GM12878 (cell line): ENCODE measurements around the gene GSC2. TPM values are rescaled to one million over a fixed set of nuclear protein-coding genes. Genes with fewer than 3 reads are reported as not detected.

Source experiments
- ATAC-seq: fragments of 200-7000 bp; cut with Tn5 transposase; 3 replicates; pipeline ENCODE4 v1.9.1; 2020; ENCODE audit warnings: mild to moderate bottlenecking, moderate library complexity
- BruUV-seq: library from RNA; stranded (reverse); fragments of 400-500 nt; replicated peaks from 2 replicates; lab custom pipeline; 2021; lab: Mats Ljungman, UMichigan
- CTCF ChIA-PET: fragments of 300-600 bp; sonication (Branson Sonifier 250); formaldehyde crosslinking; extraction: SDS; loops from one replicate; lab custom pipeline; 2021; ENCODE audit warnings: inconsistent platforms; lab: Yijun Ruan, JAX
- POLR2A ChIA-PET: fragments of 350-600 bp; formaldehyde crosslinking; extraction: SDS; loops from one replicate; lab custom pipeline; 2021; ENCODE audit warnings: inconsistent platforms; lab: Charles Lee
- RAD21 ChIA-PET: fragments of 300-600 bp; sonication (Branson Sonifier 250); formaldehyde crosslinking; loops from one replicate; lab custom pipeline; 2023; ENCODE audit warnings: antibody characterized with exemption; ENCODE audit not compliant: unreplicated experiment; lab: Charles Lee
- SMC1A ChIA-PET: fragments of 300-600 bp; sonication (Branson Sonifier 250); formaldehyde crosslinking; loops from one replicate; lab custom pipeline; 2023; ENCODE audit not compliant: unreplicated experiment, uncharacterized antibody; lab: Charles Lee
- DNase-seq: peaks from one replicate; pipeline ENCODE4 v3.0.0-alpha.2; 2011; ENCODE audit warnings: low read depth, low spot score
- FAIRE-seq: peaks from 3 replicates; lab custom pipeline; 2011; peaks lifted over from hg19 to GRCh38; lab: Jason Lieb, UNC
- H2AFZ ChIP-seq: 2 replicates; pipeline ENCODE4 v1.6.0; 2011; ENCODE audit warnings: low read depth, low read length, control low read depth; ENCODE audit not compliant: control insufficient read depth
- H3K27ac ChIP-seq: 2 replicates; pipeline ENCODE4 v1.5.1; 2011; ENCODE audit warnings: control low read depth; ENCODE audit not compliant: control insufficient read depth, insufficient read depth
- H3K27me3 ChIP-seq, 2 experiments: replicated peaks in 1 of 2; 2 replicates each; pipeline versions ENCODE4 v1.6.0 to v1.6.1; 2011; ENCODE audit warnings: low read length in 1 of 2; ENCODE audit not compliant: control insufficient read depth in 2 of 2, insufficient read depth in 2 of 2
- H3K36me3 ChIP-seq, 2 experiments: 2 replicates each; pipeline ENCODE4 v1.5.1; 2011; ENCODE audit warnings: low read length in 1 of 2; ENCODE audit not compliant: control insufficient read depth in 2 of 2, insufficient read depth in 2 of 2
- H3K4me1 ChIP-seq: 2 replicates; pipeline ENCODE4 v1.6.1; 2011; ENCODE audit warnings: mild to moderate bottlenecking, low read length, moderate library complexity, mixed read lengths; ENCODE audit not compliant: control insufficient read depth, insufficient read depth
- H3K4me2 ChIP-seq: 2 replicates; pipeline ENCODE4 v1.6.0; 2011; ENCODE audit warnings: control low read depth; ENCODE audit not compliant: control insufficient read depth, insufficient read depth
- H3K4me3 ChIP-seq: fragments of 200-600 bp; sonication (generic); 2 replicates; pipeline ENCODE4 v1.5.1; 2016
- H3K79me2 ChIP-seq: 2 replicates; pipeline ENCODE4 v1.6.0; 2011; ENCODE audit warnings: low read length; ENCODE audit not compliant: control insufficient read depth, insufficient read depth
- H3K9ac ChIP-seq: 2 replicates; pipeline ENCODE4 v1.8.0; 2011; ENCODE audit warnings: low read length, control low read depth, mixed read lengths; ENCODE audit not compliant: control insufficient read depth, insufficient read depth
- H3K9me3 ChIP-seq: replicated peaks from 3 replicates; pipeline ENCODE4 v1.5.1; 2011; ENCODE audit warnings: mild to moderate bottlenecking, low read length; ENCODE audit not compliant: control insufficient read depth, insufficient read depth
- H4K20me1 ChIP-seq: 2 replicates; pipeline ENCODE4 v1.6.0; 2011; ENCODE audit not compliant: control insufficient read depth, insufficient read depth
- BHLHE40 ChIP-seq, 2 experiments: fragments of 450-650 bp in 1 of 2; IDR thresholded peaks; 2 replicates each; pipeline ENCODE4 v1.6.1; 2011 to 2017; ENCODE audit warnings: low read depth in 2 of 2, borderline replicate concordance in 1 of 2, improper control_type of control experiment in 1 of 2, low read length in 1 of 2, mild to moderate bottlenecking in 1 of 2
- CREM ChIP-seq: IDR thresholded peaks from 2 replicates; pipeline ENCODE4 v1.6.1; 2014; ENCODE audit warnings: antibody characterized with exemption, low read depth
- ETV6 ChIP-seq, 2 experiments: fragments of 450-650 bp in 1 of 2; IDR thresholded peaks in 1 of 2; conservative IDR thresholded peaks in 1 of 2; 2 replicates each; pipeline ENCODE4 v1.6.1; 2014; ENCODE audit warnings: antibody characterized with exemption in 1 of 2, borderline replicate concordance in 1 of 2, low read depth in 1 of 2, mild to moderate bottlenecking in 1 of 2, moderate library complexity in 1 of 2
- FOXM1 ChIP-seq: IDR thresholded peaks from 2 replicates; pipeline ENCODE4 v1.6.1; 2012; ENCODE audit warnings: low read depth, mild to moderate bottlenecking, inconsistent platforms, low read length, moderate library complexity
- NR2F1 ChIP-seq: fragments of 450-650 bp; conservative IDR thresholded peaks from 2 replicates; pipeline ENCODE4 v1.6.1; 2017; ENCODE audit warnings: mild to moderate bottlenecking
- POLR2A ChIP-seq: IDR thresholded peaks from 2 replicates; pipeline ENCODE4 v1.6.1; 2011; ENCODE audit warnings: low read depth, mild to moderate bottlenecking, low read length
- POLR2AphosphoS2 ChIP-seq: IDR thresholded peaks from 2 replicates; pipeline ENCODE4 v1.6.1; 2011; ENCODE audit warnings: low read depth, mild to moderate bottlenecking, low read length, improper control_type of control experiment, moderate library complexity
- POU2F2 ChIP-seq: IDR thresholded peaks from 3 replicates; pipeline ENCODE4 v1.6.1; 2011; ENCODE audit warnings: low read depth, mild to moderate bottlenecking, low read length, borderline replicate concordance
- RAD21 ChIP-seq: IDR thresholded peaks from 2 replicates; pipeline ENCODE4 v1.6.1; 2011; ENCODE audit warnings: mild to moderate bottlenecking, low read depth, low read length, moderate library complexity; ENCODE audit not compliant: insufficient read depth
- RUNX3 ChIP-seq: IDR thresholded peaks from 2 replicates; pipeline ENCODE4 v1.6.1; 2012; ENCODE audit warnings: low read length, inconsistent platforms
- TCF7 ChIP-seq: IDR thresholded peaks from 2 replicates; pipeline ENCODE4 v1.6.1; 2014; ENCODE audit warnings: antibody characterized with exemption, borderline replicate concordance
- YBX1 ChIP-seq: fragments of 450-650 bp; IDR thresholded peaks from 2 replicates; pipeline ENCODE4 v1.6.1; 2016; ENCODE audit warnings: antibody characterized with exemption
- WGBS: methylation state at CpG from one replicate; pipeline ENCODE4 v1.1.6; 2016; ENCODE audit warnings: low lambda C conversion rate; ENCODE audit not compliant: insufficient replicate concordance, insufficient coverage; ENCODE audit errors: missing lambda C conversion rate; 5-methylcytosine and 5-hydroxymethylcytosine counted together
- in situ Hi-C: fragments of 300-500 bp; cut with MboI; formaldehyde crosslinking; loops from 9 replicates; pipeline ENCODE4 v1.14.3; 2018; ENCODE audit warnings: mixed read lengths
- intact Hi-C: fragments of 100-400 bp; cut with micrococcal nuclease; formaldehyde crosslinking; loops from one replicate; pipeline ENCODE4 v1.14.2; 2022; ENCODE audit not compliant: unreplicated experiment
- polyA plus RNA-seq, 11 experiments: library from polyadenylated mRNA; depleted of rRNA in 4 of 11; unstranded in 6 of 11; stranded (reverse) in 5 of 11; fragments of >200 nt; fragmentation: Nextera tagmentation in 4 of 11; fragmentation: Illumina TruSeq in 1 of 11; extraction: Ambion mirVana in 4 of 11; extraction: Trizol in 1 of 11; gene quantifications; 1 replicate in 1 of 11; 2 replicates in 10 of 11; pipeline versions ENCODE4 v1.2.1 to v1.2.3, GENCODE V29; 2011 to 2016; ENCODE audit warnings: inconsistent platforms in 2 of 11, missing spikeins in 2 of 11, low read depth in 1 of 11
- total RNA-seq, 4 experiments: library from RNA; depleted of rRNA in 3 of 4; stranded (reverse); fragments of >200 nt in 3 of 4; fragmentation: Illumina TruSeq in 1 of 4; extraction: Trizol in 1 of 4; gene quantifications; 2 replicates each; pipeline versions ENCODE4 v1.2.1 to v1.2.3, GENCODE V29; 2013 to 2021
- TF ChIP-seq, protein P1 (sequence below): IDR thresholded peaks from 2 replicates; pipeline ENCODE4 v1.6.1; 2011; ENCODE audit warnings: borderline replicate concordance, low read depth, mild to moderate bottlenecking, moderate library complexity, mixed read lengths, low read length; ENCODE audit not compliant: insufficient read depth; ENCODE audit errors: extremely low read length

The GSC2 gene
- total and polyA plus RNA-seq, 10 of the 15 experiments (the other 5 are each of a cell fraction or from before 2014, with no cell fraction given) = not detected

DNA sequence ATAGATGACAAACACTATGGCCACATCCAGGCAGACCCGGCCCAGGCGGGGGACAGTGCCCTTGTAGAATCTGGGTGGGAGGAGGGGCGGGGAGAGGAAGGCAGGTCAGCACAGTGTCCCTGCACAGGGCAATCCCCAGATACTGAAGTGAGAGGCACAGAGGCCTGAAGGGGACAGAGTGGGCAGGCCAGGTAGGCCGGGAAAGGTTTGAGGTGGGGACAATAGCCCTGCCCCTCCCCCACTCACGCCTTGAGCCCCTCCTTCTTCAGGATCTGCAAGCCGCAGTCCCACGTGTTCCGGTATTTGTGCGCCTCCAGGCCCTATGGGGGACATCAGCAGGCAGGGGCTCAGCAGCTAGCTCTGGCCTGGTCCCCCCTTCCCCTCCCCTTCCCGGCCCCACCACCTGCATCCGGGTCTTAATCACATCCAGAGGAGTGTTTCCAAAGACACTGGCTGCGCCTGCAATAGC is 26.1 kb upstream of the GSC2 start:
- peaks cover 47% of the 10 kb centered on the region for H3K79me2 ChIP-seq
- CTCF ChIA-PET = no interaction called here
- POLR2A ChIA-PET = no interaction called here

DNA sequence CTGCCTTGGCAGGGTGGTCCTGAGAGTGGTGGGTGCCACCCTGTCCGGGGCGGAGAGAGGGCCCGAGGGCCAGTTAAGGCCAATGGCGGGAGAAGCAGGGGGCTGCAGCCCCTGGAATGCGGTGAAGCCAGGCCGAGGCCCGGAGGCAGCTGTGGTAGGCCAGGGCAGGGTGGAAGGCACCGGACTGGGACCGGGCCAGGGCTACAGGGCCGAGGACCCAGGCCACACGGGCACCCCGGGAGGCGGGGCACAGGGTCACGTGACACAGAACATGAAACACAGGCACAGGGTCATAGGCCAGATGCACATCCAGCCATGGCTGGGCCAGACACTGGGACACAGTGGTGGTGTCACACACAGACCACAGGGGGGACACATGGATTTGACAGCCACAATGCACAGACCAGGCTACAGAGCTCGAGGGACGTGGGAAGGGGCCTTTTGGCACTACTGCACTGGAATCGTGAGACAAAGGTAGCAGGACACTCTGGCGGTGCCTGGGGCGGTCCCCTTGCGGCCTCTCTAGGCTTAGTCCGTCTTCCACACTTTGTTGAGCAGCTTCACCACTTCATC is 25.6 kb upstream of the GSC2 start:
- Histone ChIP-seq H3K4me1 (peaks cover 34% of the 10 kb centered on the region), H3K27ac (no peak overlapping the region), H3K79me2 (peaks cover 49% of the 10 kb centered on the region), H3K4me3 (no peak overlapping the region), H2AFZ (no peak overlapping the region), H3K9me3 (no peaks in the 10 kb centered on the region), H4K20me1 (no peaks in the 10 kb centered on the region), H3K27me3 (no peaks in the 10 kb centered on the region), H3K4me2 (no peak overlapping the region; the same call in 1 of the 2 replicates), H3K36me3 (peaks cover 0 to 1% of the 10 kb centered on the region in 2 experiments; a peak in 2 of 4 replicates)
- ChIA-PET POLR2A (interaction anchor here (0.6 kb wide), 2 partner anchors 14 to 270 kb away, joined by 4 to 8 read pairs; no protein-coding TSS in a partner anchor), CTCF (no interaction called here), SMC1A (no interaction called here)
- DNase-seq = no peak
- no peak for ATAC-seq
- WGBS = 86% methylated on average over 16 of the region's 21 CpGs
- no TSS peak for BruUV-seq
- no peak for FAIRE-seq
- TF ChIP-seq RUNX3 = no peak
- TF ChIP-seq BHLHE40 (IDR thresholded peaks at IDR 0.05; ENCODE audit: borderline replicate concordance in 1 of 2, low read depth in 2 of 2, low read length in 1 of 2) = peak in 1 of 2 experiments; percentile 43; a peak in 2 of 4 replicates
- TF ChIP-seq POLR2A = peak; percentile 71
- TF ChIP-seq, protein P1, sequence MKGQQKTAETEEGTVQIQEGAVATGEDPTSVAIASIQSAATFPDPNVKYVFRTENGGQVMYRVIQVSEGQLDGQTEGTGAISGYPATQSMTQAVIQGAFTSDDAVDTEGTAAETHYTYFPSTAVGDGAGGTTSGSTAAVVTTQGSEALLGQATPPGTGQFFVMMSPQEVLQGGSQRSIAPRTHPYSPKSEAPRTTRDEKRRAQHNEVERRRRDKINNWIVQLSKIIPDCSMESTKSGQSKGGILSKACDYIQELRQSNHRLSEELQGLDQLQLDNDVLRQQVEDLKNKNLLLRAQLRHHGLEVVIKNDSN = peak; percentile 49
- TF ChIP-seq, all 136 proteins: peak for 3
- H3K9ac ChIP-seq = no peak overlapping the region
- in situ Hi-C loops (no loop called here), intact Hi-C loops (loop anchor here (5.0 kb wide), 2 partner anchors 257 to 272 kb away; partner anchors contain the start of genes C22orf39, HIRA and MRPL40)
- RAD21 ChIA-PET = no interaction called here

More for the DNA sequence above, 26.1 kb upstream of the GSC2 start:
- Histone ChIP-seq H3K27ac (no peak overlapping the region), H3K4me3 (no peak overlapping the region), H3K4me2 (peak overlapping the region; percentile 33; the same call in 1 of the 2 replicates), H3K9ac (no peak overlapping the region), H3K27me3 (no peaks in the 10 kb centered on the region), H3K36me3 (peaks cover 0 to 1% of the 10 kb centered on the region in 2 experiments; a peak in 2 of 4 replicates), H2AFZ (no peak overlapping the region), H4K20me1 (no peaks in the 10 kb centered on the region), H3K4me1 (peaks cover 32% of the 10 kb centered on the region), H3K9me3 (no peaks in the 10 kb centered on the region)
- DNase-seq (no peak), FAIRE-seq (no peak), ATAC-seq (no peak)
- in situ Hi-C loops (no loop called here), intact Hi-C loops (loop anchor here (5.0 kb wide), 2 partner anchors 256 to 271 kb away; partner anchors contain the start of genes C22orf39, HIRA and MRPL40)
- ChIA-PET RAD21 (no interaction called here), SMC1A (no interaction called here)
- TF ChIP-seq RAD21 (no peak), NR2F1 (no peak), ETV6 (conservative IDR thresholded peaks at IDR 0.05 in 1 of 2, IDR thresholded peaks at IDR 0.05 in 1 of 2; ENCODE audit: borderline replicate concordance in 1 of 2, low read depth in 1 of 2) (no peak), POLR2AphosphoS2 (no peak; the same call in 1 of the 2 replicates), TCF7 (no peak), POU2F2 (no peak), FOXM1 (no peak), CREM (no peak), YBX1 (no peak)
- WGBS = 87% methylated on average over 11 of the region's 12 CpGs
- BruUV-seq = TSS peak; percentile 66
